H1 (cell line): ENCODE data around the gene TMED4. TPM values are rescaled to one million over a fixed set of nuclear protein-coding genes. Genes with fewer than 3 reads are reported as not detected.

Experiments used
- BRCA1 ChIP-seq: IDR thresholded peaks from 2 replicates; pipeline ENCODE4 v1.6.1; 2012; ENCODE audit warnings: low read depth, low read length, improper control_type of control experiment
- CBX8 ChIP-seq: fragments of 300-800, 300-1000 bp; sonication (generic); IDR thresholded peaks from 2 replicates; pipeline ENCODE4 v1.7.1; 2016; ENCODE audit warnings: low read depth, low read length, borderline replicate concordance
- CHD1 ChIP-seq: IDR thresholded peaks from 2 replicates; pipeline ENCODE4 v1.6.1; 2012; ENCODE audit warnings: low read depth, low read length, improper control_type of control experiment
- CTCF ChIP-seq, 3 experiments: IDR thresholded peaks; 1 replicate in 2 of 3; 2 replicates in 1 of 3; pipeline versions ENCODE4 v1.5.1 to v1.6.1; 2011; ENCODE audit warnings: low read length in 3 of 3, mild to moderate bottlenecking in 3 of 3, inconsistent platforms in 2 of 3, low read depth in 1 of 3, moderate library complexity in 1 of 3; ENCODE audit not compliant: insufficient read depth in 1 of 3; ENCODE audit errors: control extremely low read depth in 1 of 3
- HDAC2 ChIP-seq, 2 experiments: fragments of 300-600 bp in 1 of 2; sonication (generic) in 1 of 2; IDR thresholded peaks; 2 replicates each; pipeline ENCODE4 v1.6.1; 2011 to 2012; ENCODE audit warnings: low read depth in 2 of 2, low read length in 2 of 2, mild to moderate bottlenecking in 2 of 2, moderate library complexity in 2 of 2, borderline replicate concordance in 1 of 2, inconsistent platforms in 1 of 2
- KDM1A ChIP-seq: fragments of 200-600, 300-600 bp; sonication (generic); IDR thresholded peaks from 2 replicates; pipeline ENCODE4 v1.7.1; 2016; ENCODE audit warnings: mild to moderate bottlenecking, low read length, borderline replicate concordance
- MAFK ChIP-seq: IDR thresholded peaks from 2 replicates; pipeline ENCODE4 v1.6.1; 2012; ENCODE audit warnings: low read depth, mild to moderate bottlenecking, improper control_type of control experiment, low read length
- POLR2A ChIP-seq, 2 experiments: IDR thresholded peaks; 1 replicate in 1 of 2; 2 replicates in 1 of 2; pipeline ENCODE4 v1.6.1; 2011; ENCODE audit warnings: low read depth in 2 of 2, low read length in 2 of 2, mild to moderate bottlenecking in 2 of 2; ENCODE audit errors: control extremely low read depth in 1 of 2
- POLR2AphosphoS5 ChIP-seq: IDR thresholded peaks from 2 replicates; pipeline ENCODE4 v1.6.1; 2011; ENCODE audit warnings: low read depth, low read length
- POU5F1 ChIP-seq: IDR thresholded peaks from 2 replicates; pipeline ENCODE4 v1.6.1; 2011; ENCODE audit warnings: low read depth, mild to moderate bottlenecking, low read length, moderate library complexity
- RNF2 ChIP-seq: fragments of 200-900, 300-1000 bp; sonication (generic); IDR thresholded peaks from 2 replicates; pipeline ENCODE4 v1.7.1; 2016; ENCODE audit warnings: borderline replicate concordance, low read depth, mild to moderate bottlenecking, antibody characterized with exemption, low read length; ENCODE audit not compliant: poor library complexity, severe bottlenecking; ENCODE audit errors: missing control alignments
- SP4 ChIP-seq: IDR thresholded peaks from 2 replicates; pipeline ENCODE4 v1.6.1; 2012; ENCODE audit warnings: low read length, inconsistent platforms
- SUZ12 ChIP-seq: fragments of 200-600 bp; sonication (generic); IDR thresholded peaks from 2 replicates; pipeline ENCODE4 v1.6.1; 2012; ENCODE audit warnings: mild to moderate bottlenecking, inconsistent platforms, low read length, moderate library complexity, mixed read lengths
- TEAD4 ChIP-seq: IDR thresholded peaks from 2 replicates; pipeline ENCODE4 v1.6.1; 2012; ENCODE audit warnings: low read depth, low read length, inconsistent platforms, mixed read lengths
- polyA plus RNA-seq, 7 experiments: library from polyadenylated mRNA; depleted of rRNA in 3 of 7; stranded (reverse) in 5 of 7; unstranded in 2 of 7; fragments of >200 nt in 5 of 7; fragments of 200-250 nt in 2 of 7; gene quantifications; 1 replicate in 5 of 7; 2 replicates in 1 of 7; 4 replicates in 1 of 7; pipeline versions ENCODE4 v1.2.1 to v1.2.3, GENCODE V29; 2011 to 2013; ENCODE audit warnings: missing spikeins in 2 of 7, mixed read lengths in 2 of 7
- total RNA-seq: library from RNA; stranded (reverse); fragmentation: NEBNext Ultra II Directional; extraction: Animal tissue kit (Norgen Biotek cat#: 25700); gene quantifications from 2 replicates; pipeline ENCODE4 v1.2.1, GENCODE V29; 2021

Gene TMED4
- total and polyA plus RNA-seq, 2 of the 8 experiments (the other 6 are each of a cell fraction or from before 2014, with no cell fraction given), result 44.9 to 76.7 TPM

GRCh38 chr7:44606341-44607140 lies 24.5 kb upstream of the TMED4 start, which contains the start of gene OGDH (continued):
- peak; percentile 11; the same call in 1 of the 2 replicates for TF ChIP-seq TEAD4
- TF ChIP-seq POLR2A (IDR thresholded peaks at IDR 0.05; ENCODE audit: control extremely low read depth in 1 of 2, low read depth in 2 of 2, low read length in 2 of 2), result peak; percentile 85 to 94
- no peak for TF ChIP-seq CBX8
- peak; percentile 53; the same call in 1 of the 2 replicates for TF ChIP-seq SP4
- no peak; the same call in 1 of the 2 replicates for TF ChIP-seq MAFK
- TF ChIP-seq BRCA1, result peak; percentile 74
- TF ChIP-seq POU5F1, result no peak
- TF ChIP-seq KDM1A, result no peak
- TF ChIP-seq HDAC2 (IDR thresholded peaks at IDR 0.05; ENCODE audit: borderline replicate concordance in 1 of 2, low read depth in 2 of 2, low read length in 2 of 2), result peak in 1 of 2 experiments; percentile 95; a peak in 2 of 4 replicates
- TF ChIP-seq SUZ12, result no peak
- peak; percentile 96 for TF ChIP-seq POLR2AphosphoS5
- no peak for TF ChIP-seq RNF2
- no peak for TF ChIP-seq CTCF (IDR thresholded peaks at IDR 0.05; ENCODE audit: control extremely low read depth in 1 of 3, insufficient read depth in 1 of 3, low read depth in 1 of 3, low read length in 3 of 3)
- TF ChIP-seq CHD1, result no peak
